Anterior cingulate cortex (tissue), 58 donors: ENCODE results near the gene GMEB2.
"Not testable (repeated sequence)": the region's sequence is repeated elsewhere in the genome, so short reads cannot be mapped to it uniquely, and the experiment has no call there.

Experiments
- DNase-seq, 58 donors: peaks; one replicate each; lab custom pipeline; 2025; lab: John Stamatoyannopoulos, UW

The GMEB2 gene

GRCh38 chr20:63657937-63658748 lies 31.2 kb upstream of the GMEB2 start, which contains the start of gene RTEL1:
Gene RTEL1, plus strand, starts transcription at chr20:63658312. Its CDS starts 1,091 bp downstream, at chr20:63659403.
- peak; percentile 58 to 98 (median 92) for DNase-seq

DNA sequence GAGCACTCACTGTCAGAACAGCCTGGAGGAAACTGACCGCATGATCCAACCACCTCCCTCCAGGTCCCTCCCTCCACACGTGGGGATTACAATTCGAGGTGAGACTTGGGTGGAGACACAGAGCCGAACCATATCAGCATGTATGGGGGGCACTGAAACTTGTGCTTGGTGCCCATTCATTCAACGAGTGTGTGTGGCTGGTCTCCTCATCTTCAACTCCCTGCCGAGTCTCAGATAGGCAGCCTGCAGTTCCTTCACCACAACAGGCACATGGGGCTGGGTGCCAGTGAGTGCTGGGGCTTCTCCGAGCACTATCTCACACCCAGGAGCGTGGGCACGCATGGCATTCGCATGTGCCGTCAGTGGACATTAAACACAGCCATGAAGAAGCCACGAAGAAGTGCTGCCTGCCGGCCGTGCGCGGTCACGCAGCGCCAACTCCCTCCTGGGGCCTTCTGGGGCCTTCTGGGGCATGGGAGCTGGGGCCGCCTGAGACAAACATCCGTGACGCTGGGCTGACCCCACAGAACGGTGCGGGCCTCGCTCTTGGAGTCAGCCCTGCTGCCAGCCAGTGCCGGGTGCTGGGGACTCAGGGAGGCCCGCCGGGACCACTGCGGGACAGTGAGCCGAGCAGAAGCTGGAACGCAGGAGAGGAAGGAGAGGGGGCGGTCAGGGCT lies 30.5 kb upstream of the GMEB2 start:
- peak in 4 of 58 donors; percentile 17 to 61 (median 38) for DNase-seq

GRCh38 chr20:63656451-63656850 lies 29.6 kb upstream of the GMEB2 start:
- no peak for DNase-seq

- no peak for DNase-seq
Observed at GRCh38 chr20:63655249-63655648, 28.3 kb upstream of the GMEB2 start.

DNA sequence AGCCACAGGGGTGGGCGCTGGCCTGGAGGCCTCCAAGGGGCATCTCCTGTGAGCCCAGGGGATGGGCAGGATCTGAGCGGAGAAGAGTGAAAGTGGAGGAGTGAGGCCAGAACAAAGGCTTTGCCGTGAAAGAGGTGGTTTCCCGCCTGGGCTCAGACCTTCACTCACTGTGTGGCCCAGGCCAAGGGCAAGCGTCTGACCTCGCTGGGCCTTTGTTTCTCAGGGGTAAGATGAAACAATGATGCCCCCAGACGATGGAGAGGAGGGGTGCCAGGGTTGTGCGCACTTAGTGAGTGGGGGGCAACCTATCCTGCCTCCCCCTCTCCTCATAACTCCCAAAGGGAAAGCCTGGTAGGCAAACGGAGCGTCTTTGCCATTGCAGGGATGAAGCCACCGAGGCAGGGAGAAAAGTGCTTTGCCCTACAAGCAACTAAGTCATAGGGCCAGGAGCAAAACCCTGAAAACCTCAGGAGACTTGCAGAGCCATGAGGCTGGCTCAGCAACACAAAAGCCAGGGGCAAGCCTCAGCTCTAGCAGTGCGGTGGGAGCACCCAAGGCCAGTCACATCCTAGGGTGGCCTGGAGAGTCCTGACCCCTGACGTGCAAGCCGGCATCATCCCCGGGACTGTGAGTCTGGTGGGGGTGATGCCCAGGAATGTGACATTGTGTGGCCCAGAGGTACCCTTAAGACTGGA lies 27.2 kb upstream of the GMEB2 start:
- no peak for DNase-seq

- DNase-seq = peak in 56 of 58 donors; percentile 35 to 94 (median 80)
Observed at GRCh38 chr20:63653041-63653973, 26.4 kb upstream of the GMEB2 start, which contains the start of gene STMN3. Gene STMN3, minus strand, starts transcription at chr20:63653424. Its CDS starts 79 bp downstream, at chr20:63653345.

GRCh38 chr20:63652192-63652980 lies 25.5 kb upstream of the GMEB2 start:
- no peak for DNase-seq

DNA sequence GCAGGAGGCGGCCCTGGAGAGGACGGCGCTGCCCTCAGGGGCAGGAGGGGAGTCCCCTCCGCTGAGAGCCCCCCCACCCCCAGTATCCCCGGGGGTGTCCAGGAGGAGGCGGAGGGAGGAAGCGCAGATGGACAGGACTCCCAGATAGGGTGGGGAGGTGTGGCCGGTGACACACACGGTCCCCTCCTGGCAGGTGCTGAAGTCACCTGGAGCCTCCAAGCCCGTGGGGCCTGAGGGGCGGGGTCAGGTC lies 25.0 kb upstream of the GMEB2 start:
- DNase-seq = peak in 1 of 58 donors; percentile 40

GRCh38 chr20:63650486-63650885 lies 23.6 kb upstream of the GMEB2 start:
- DNase-seq = not testable (repeated sequence)

GRCh38 chr20:63648895-63649589 lies 22.1 kb upstream of the GMEB2 start:
- DNase-seq = no peak

DNA sequence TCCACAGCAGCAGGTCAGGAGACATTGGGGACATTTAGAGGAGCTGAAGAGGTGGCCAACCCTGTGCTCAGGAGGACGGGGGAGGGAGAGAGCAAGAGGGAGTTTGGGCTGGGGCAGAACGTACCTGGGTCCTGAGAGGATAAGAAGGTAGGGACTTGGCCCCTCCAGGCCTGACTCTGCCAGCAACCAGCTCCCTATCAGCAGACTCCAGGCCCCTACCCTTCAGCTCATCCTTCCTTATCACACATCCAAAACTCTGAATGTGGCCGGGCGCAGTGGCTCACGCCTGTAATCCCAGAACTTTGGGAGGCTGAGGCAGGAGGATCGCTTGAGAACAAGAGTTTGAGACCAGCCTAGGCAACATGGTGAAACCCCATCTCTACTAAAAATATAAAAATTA lies 21.3 kb upstream of the GMEB2 start:
- no peak for DNase-seq

DNA sequence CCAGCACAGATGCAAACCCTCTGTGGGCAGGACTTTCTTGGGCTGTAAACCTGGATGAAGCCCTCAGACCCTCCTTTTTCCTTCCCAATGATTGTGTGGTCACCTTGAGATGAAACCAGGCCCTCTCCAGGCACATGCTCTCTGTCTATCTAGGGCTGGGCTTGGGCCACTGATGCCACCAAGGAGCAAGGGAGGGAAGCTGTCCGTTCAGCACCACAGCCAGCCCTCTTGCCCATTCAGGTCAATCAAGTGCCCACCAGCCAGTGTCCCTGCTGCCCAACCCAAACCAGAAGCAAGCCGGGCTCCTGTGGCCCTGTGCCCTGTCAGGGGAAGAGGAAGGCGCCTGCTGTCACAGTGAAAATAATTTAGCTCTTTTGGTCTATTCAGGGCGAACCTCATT lies 18.3 kb upstream of the GMEB2 start:
- DNase-seq = no peak

DNA sequence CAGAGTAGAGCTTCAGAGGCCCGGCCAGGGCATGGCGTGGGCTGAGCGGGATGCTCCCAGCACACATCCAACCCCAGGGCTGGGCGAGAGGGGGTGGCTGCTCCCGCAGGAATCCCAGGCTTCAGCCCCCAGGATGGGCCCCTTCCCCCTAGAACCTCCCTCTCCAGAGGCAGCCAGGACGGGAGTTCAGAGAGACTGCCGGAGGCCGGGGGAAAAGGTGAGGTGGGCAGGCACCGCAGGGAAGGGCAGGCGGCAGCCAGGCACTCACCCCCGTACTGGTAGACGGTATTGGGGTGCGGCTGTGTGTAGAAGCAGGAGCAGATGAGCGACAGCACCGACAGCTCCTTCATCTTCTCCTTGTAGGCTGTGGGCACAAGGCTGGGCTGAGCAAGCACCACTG lies 17.0 kb upstream of the GMEB2 start:
- no peak for DNase-seq

GRCh38 chr20:63643499-63643898 lies 16.6 kb upstream of the GMEB2 start:
- no peak for DNase-seq

GRCh38 chr20:63642527-63643247 lies 15.8 kb upstream of the GMEB2 start:
- no peak for DNase-seq

DNA sequence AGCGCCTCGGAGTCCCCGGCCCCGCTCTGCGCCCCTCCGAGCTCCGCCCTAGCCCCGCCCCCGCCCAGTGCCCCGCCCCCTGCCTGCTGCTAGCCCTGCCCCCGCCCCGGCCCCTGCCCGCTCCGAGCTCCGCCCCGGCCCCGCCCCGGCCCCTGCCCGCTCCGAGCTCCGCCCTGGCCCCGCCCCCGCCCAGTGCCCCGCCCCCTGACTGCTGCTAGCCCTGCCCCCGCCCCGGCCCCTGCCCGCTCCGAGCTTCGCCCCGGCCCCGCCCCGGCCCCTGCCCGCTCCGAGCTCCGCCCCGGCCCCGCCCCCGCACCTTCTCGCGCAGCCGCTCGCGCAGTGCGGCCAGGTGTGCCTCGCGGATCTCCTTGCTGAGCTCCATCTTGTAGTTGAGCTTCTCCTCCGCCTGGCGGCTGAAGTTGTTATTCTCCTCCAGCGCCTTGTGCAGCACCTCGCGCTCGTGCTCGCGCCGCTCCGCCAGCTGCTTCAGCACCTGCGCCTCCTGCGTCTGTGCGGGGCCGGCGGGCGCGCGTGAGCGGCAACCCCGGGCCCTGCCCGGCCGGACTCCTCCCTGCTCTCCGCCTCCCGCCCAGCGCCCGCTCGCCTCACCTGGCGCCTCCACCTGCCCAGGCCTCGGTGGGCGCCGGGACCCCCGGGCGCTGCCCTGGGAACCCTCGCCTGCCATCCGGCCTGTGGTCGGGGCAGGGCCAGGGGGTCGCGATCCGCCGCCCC lies 15.1 kb upstream of the GMEB2 start:
- DNase-seq = peak in 56 of 58 donors; percentile 22 to 97 (median 86)

GRCh38 chr20:63641146-63641791 lies 14.4 kb upstream of the GMEB2 start:
- no peak for DNase-seq
